Progenitor cell of endocrine pancreas (in vitro differentiated cells): ENCODE results near the gene MLANA. TPM values are rescaled to one million over a fixed set of nuclear protein-coding genes. Genes with fewer than 3 reads are reported as not detected.

Source experiments
- DNase-seq: peaks from one replicate; pipeline ENCODE4 v3.0.0; 2021; ENCODE audit warnings: low spot score; ENCODE audit not compliant: unreplicated experiment
- H3K27ac Mint-ChIP-seq: 2 replicates; pipeline ENCODE4 v1.8.0; 2021; ENCODE audit warnings: mild to moderate bottlenecking, moderate library complexity, mixed read lengths
- H3K27me3 Mint-ChIP-seq: 2 replicates; pipeline ENCODE4 v1.8.0; 2021; ENCODE audit warnings: mixed read lengths
- H3K36me3 Mint-ChIP-seq: 2 replicates; pipeline ENCODE4 v1.8.0; 2022; ENCODE audit warnings: mixed read lengths; ENCODE audit not compliant: insufficient read depth
- H3K4me1 Mint-ChIP-seq: 2 replicates; pipeline ENCODE4 v1.8.0; 2021; ENCODE audit warnings: low read depth, mixed read lengths
- H3K4me3 Mint-ChIP-seq: 2 replicates; pipeline ENCODE4 v1.8.0; 2021; ENCODE audit warnings: low read depth, mild to moderate bottlenecking, moderate library complexity, mixed read lengths
- H3K9me3 Mint-ChIP-seq: 2 replicates; pipeline ENCODE4 v1.8.0; 2021; ENCODE audit warnings: low read depth, mixed read lengths
- CTCF ChIP-seq: fragments of 200-600 bp; sonication (generic); IDR thresholded peaks from one replicate; pipeline ENCODE4 v1.5.0; 2021; ENCODE audit warnings: antibody characterized with exemption, mild to moderate bottlenecking; ENCODE audit not compliant: unreplicated experiment
- long read RNA-seq: library from polyadenylated mRNA; unstranded; transcript quantifications from one replicate; pipeline ENCODE4 v2.0.0, GENCODE V29; 2020
- total RNA-seq: library from RNA; stranded (reverse); gene quantifications from 2 replicates; pipeline ENCODE4 v1.2.1, GENCODE V29; 2021

Gene MLANA
- not detected in 2 replicates for total RNA-seq
- long read RNA-seq = 0 reads

DNA sequence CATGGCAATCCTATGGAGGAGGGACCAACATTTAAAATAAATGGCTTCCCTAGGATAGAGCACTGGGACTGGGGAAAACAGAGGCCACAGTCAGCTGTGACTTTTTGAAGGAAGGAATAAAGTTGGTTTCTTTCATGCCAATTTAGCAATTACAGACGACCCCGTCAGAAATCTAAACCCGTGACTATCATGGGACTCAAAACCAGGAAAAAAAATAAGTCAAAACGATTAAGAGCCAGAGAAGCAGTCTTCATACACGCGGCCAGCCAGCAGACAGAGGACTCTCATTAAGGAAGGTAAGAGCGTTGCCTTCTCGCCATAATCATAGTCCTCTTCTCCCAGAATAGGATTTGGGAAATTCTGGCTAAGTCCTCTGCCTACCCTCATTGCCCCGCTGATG, at the start of gene MLANA:
TSS of gene MLANA (plus strand) at position 249 of the 400 bp plus-strand sequence. CDS start 1,586 bp downstream, outside the sequence.
- Mint-ChIP-seq H3K36me3 (no peaks in the 10 kb centered on the region), H3K4me1 (peaks cover 9% of the 10 kb centered on the region), H3K27ac (no peak within 1 kb of the TSS), H3K9me3 (no peaks in the 10 kb centered on the region), H3K4me3 (no peak within 1 kb of the TSS), H3K27me3 (no peaks in the 10 kb centered on the region)
- DNase-seq = no peak
- TF ChIP-seq CTCF = no peak

DNA sequence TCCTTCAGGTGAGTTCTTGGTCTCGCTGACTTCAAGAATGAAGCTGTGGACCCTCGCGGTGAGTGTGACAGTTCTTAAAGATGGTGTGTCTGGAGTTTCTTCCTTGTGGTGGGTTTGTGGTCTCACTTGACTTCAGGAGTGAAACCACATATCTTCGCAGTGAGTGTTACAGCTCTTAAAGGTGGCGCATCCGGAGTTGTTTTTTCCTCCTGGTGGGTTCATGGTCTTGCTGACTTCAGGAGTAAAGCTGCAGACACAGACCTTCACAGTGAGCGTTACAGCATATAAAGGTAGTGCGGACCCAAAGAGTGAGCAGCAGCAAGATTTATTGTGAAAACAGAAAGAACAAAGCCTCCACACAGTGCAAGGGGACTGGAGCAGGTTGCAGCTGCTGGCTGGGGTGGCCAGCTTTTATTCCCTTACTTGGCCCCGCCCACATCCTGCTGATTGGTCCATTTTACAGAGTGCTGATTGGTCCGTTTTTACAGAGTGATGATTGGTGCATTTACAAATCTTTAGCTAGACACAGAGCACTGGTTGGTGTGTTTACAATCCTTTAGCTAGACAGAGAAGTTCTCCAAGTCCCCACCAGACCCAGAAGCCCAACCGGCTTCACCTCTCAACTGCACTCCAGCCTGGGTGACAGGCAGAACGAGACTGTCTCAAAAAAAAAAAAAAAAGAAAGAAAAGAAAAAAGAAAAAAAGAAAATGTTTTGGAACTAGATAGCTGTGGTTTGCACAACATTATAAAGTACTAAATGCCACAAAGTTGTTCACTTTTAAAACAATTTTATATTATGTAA, 48.7 kb upstream of the MLANA start:
- Mint-ChIP-seq H3K4me1 (peaks cover 27% of the 10 kb centered on the region), H3K27me3 (no peaks in the 10 kb centered on the region), H3K4me3 (no peak overlapping the region), H3K36me3 (peaks cover 2% of the 10 kb centered on the region), H3K9me3 (peaks cover 3% of the 10 kb centered on the region), H3K27ac (no peak overlapping the region)
- no peak for DNase-seq
- TF ChIP-seq CTCF = no peak

DNA sequence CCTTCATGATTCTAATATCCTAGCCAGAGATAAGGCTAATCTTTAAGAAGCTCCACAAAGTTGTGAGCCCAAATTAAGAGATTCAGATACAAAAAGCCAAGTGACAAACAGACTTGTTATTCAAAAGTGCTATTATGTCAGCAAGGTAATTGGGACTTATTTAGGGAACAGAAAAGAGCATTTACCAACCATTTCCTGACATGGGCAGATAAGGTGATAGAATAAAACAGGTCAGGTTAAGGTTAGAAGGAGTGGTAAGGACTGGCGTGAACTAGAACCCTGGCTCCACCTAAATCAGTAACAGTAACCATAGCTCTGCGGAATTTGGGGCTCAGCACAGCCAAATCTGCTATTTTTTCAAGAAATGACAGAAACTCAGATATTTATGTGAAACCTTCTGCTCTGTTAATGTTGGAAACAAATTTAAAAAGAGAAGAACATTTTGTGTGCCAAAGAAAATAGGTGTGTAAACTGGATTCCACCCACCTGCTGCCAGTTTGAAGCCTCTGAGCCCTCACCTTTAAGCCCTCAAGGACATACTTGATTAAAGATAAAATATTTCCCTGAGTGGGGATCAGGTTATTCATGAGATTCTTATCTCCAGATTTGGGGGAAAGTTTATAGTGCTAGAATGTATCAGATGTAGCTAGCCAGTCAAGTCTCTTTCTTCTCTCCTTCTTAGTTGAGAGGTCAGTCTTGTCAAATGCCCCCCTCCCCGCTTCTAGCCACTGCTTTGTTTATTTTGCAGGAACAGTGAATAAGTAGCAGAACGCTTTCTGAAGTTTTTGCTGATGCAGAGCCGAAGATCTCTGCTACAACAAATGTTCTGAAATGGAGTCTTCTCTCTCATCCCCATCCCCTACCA, 47.5 kb upstream of the MLANA start:
- no peak for TF ChIP-seq CTCF
- Mint-ChIP-seq H3K27me3 (no peaks in the 10 kb centered on the region), H3K4me1 (peaks cover 27% of the 10 kb centered on the region), H3K9me3 (peaks cover 3% of the 10 kb centered on the region), H3K4me3 (no peak overlapping the region), H3K27ac (peak overlapping the region; percentile 81), H3K36me3 (peaks cover 2% of the 10 kb centered on the region)
- DNase-seq = no peak

DNA sequence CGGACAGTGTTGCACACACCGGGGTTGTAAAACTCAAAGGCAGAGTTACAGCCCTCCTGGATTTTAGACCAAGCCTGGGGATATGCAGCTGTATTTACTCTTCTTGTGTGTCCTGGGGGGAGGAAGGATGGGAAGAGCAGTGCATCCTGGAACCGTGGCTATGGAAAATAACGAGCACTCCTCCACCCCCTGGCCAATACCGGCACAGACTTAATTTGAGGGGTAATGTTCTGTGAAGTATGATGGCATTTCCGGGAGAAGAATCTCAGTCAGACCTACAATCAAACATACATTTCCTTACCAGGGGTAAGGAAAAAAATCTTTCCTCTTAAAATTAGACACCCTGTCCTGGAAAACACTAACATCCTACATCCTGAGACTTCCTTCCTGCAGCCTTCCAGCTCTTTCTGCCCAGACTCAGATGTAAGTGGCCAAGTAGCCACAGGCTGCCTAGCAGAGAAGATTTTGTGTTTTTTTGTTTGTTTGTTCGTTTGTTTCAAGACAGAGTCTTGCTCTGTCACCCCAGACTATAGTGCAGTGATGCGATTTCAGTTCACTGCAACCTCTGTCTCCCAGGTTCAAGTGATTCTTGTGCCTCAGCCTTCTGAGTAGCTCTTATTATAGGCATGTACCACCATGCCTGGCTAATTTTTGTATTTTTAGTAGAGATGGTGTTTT, 46.8 kb upstream of the MLANA start:
- DNase-seq = no peak
- H3K4me3 Mint-ChIP-seq = no peak overlapping the region

More for the DNA sequence above, 46.8 kb upstream of the MLANA start:
- peak overlapping the region; percentile 81 for H3K27ac Mint-ChIP-seq
- peaks cover 3% of the 10 kb centered on the region for H3K9me3 Mint-ChIP-seq
- H3K27me3 Mint-ChIP-seq = no peaks in the 10 kb centered on the region
- peaks cover 25% of the 10 kb centered on the region for H3K4me1 Mint-ChIP-seq
- peaks cover 2% of the 10 kb centered on the region for H3K36me3 Mint-ChIP-seq
- no peak for TF ChIP-seq CTCF
